HG03460 (cell line): Measurements from ENCODE around the gene CPOX.

Source experiments
- ATAC-seq: cut with Tn5 transposase; IDR thresholded peaks from one replicate; pipeline ENCODE4 v1.9.1; 2021; ENCODE audit not compliant: unreplicated experiment

CPOX gene

GRCh38 chr3:98541695-98542094 lies 51.7 kb downstream of the CPOX start:
- no peak for ATAC-seq

DNA sequence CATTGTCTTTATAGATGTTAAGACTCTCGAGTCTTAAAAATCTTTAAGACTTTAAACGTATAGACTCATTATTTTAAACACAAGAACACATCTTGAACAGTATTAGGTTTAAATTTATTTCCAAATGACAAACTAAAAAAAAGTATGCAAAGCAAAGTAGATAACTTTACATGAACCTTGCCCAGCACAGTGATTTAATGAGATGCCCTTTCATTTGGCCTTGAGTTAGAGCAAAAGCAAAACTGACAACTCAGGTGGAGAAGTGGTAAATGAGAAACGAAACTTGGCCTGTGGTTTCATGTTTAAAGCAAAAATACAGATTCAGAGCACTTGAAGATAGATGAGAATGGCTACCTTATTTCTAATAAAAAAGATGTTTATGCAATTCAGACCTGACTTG lies 53.1 kb downstream of the CPOX start:
- peak; percentile 41 for ATAC-seq

GRCh38 chr3:98536456-98537017 lies 56.9 kb downstream of the CPOX start:
- peak; percentile 73 for ATAC-seq

GRCh38 chr3:98534734-98535133 lies 58.7 kb downstream of the CPOX start:
- ATAC-seq: no peak

GRCh38 chr3:98534168-98534567 lies 59.2 kb downstream of the CPOX start:
- no peak for ATAC-seq

GRCh38 chr3:98532709-98533571 lies 60.5 kb downstream of the CPOX start:
- no peak for ATAC-seq

- no peak for ATAC-seq
Measured at GRCh38 chr3:98532275-98532637, 61.2 kb downstream of the CPOX start.

GRCh38 chr3:98531622-98532274 lies 61.7 kb downstream of the CPOX start, which contains the start of gene GPR15:
Gene GPR15, plus strand, starts transcription at chr3:98531978. Its CDS starts 56 bp downstream, at chr3:98532034.
- ATAC-seq: peak; percentile 20

DNA sequence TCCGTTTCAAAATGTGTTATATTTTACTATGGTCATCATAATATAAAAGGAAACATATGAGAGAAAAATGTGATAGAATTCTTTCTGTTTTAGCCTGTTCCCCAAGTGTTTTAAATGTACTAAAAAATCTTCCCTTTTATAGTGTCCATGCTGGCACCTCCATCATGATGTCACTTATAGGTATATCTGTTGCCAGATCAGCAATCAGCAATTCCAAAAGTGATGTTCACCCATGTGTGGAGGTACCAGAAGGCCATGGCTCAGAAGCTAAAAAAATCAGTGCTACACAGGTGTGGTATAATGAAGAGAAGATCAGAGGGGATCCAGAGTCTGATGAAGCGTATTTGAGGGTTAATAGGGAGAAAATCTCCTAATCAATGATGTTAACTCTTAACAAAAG lies 62.7 kb downstream of the CPOX start:
- no peak for ATAC-seq

DNA sequence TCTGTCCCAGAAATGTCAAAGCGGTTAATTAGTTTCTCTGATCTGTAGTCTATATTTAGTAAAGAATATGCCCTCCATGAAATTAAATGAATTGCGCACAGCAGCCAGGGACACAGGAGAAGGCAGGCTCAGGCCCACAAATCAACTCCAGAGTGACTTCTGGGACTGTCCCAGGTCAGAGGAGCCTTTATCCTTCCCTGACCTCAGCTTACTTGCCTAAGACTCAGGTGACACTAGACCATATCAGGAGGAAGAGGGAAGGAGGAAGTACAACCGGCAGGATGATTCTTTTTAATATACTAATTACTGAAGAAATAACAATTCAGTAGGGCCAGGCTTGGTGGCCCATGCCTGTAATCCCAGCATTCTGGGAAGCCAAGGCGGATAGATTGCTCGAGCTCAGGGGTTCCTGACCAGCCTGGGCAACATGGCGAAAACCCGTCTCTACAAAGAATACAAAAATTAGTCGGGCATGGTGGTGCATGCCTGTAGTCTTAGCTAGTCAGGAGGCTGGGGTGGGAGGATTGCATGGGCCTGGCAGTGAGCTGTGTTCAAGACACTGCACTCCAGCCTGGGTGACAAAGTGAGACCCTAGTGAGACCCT lies 63.5 kb downstream of the CPOX start:
- no peak for ATAC-seq
